Thyroid gland (tissue), 4 donors: ENCODE results near the gene LRP1. TPM values are rescaled to one million over a fixed set of nuclear protein-coding genes. Genes with fewer than 3 reads are reported as not detected.
A peak's percentile ranks its signal among the peaks of the same experiment; 100 is the strongest.

Source experiments
- DNase-seq, 2 donors: peaks; one replicate each; pipeline ENCODE4 v3.0.0-alpha.2; 2019
- H3K27ac ChIP-seq, 3 donors: fragments of 200-600 bp; sonication (generic); 1 replicate in 2 of 3; 2 replicates in 1 of 3; pipeline ENCODE4 v1.5.1; 2016 to 2019; ENCODE audit warnings: mild to moderate bottlenecking in 1 of 3, moderate library complexity in 1 of 3
- H3K27me3 ChIP-seq: fragments of 200-600 bp; sonication (generic); one replicate; pipeline ENCODE4 v1.5.1; 2019
- H3K36me3 ChIP-seq, 2 donors: fragments of 200-600 bp; sonication (generic); one replicate each; pipeline ENCODE4 v1.5.1; 2016 to 2019
- H3K4me1 ChIP-seq, 2 donors: fragments of 200-600 bp; sonication (generic); one replicate each; pipeline ENCODE4 v1.5.1; 2017 to 2019
- H3K4me3 ChIP-seq, 3 donors: fragments of 200-600 bp; sonication (generic); replicated peaks in 1 of 3; 1 replicate in 2 of 3; 2 replicates in 1 of 3; pipeline ENCODE4 v1.5.1; 2016; ENCODE audit warnings: mild to moderate bottlenecking in 1 of 3
- H3K9me3 ChIP-seq: fragments of 200-600 bp; sonication (generic); one replicate; pipeline ENCODE4 v1.5.1; 2017
- POLR2A ChIP-seq, 2 donors: fragments of 450-650 bp; IDR thresholded peaks; one replicate each; pipeline ENCODE4 v1.6.1; 2017; ENCODE audit warnings: antibody characterized with exemption in 2 of 2, mild to moderate bottlenecking in 2 of 2, moderate library complexity in 1 of 2
- WGBS, 2 donors: methylation state at CpG; one replicate each; pipeline ENCODE4 v1.1.5; 2017; 5-methylcytosine and 5-hydroxymethylcytosine counted together
- intact Hi-C: fragments of 100-400 bp; cut with DNase I; formaldehyde crosslinking; loops from one replicate; pipeline ENCODE4 v1.15.1; 2023
- total RNA-seq, 4 donors: library from RNA; depleted of rRNA; stranded (reverse); fragments of >200 nt; gene quantifications; one replicate each; pipeline ENCODE4 v1.2.3, GENCODE V29; 2016
- TF ChIP-seq, protein P1 (sequence below), 6 experiments: fragments of 200-600 bp in 3 of 6; fragments of 450-650 bp in 3 of 6; sonication (generic) in 3 of 6; IDR thresholded peaks; one replicate each; pipeline ENCODE4 v1.5.1; 2016 to 2019; ENCODE audit warnings: antibody characterized with exemption in 6 of 6, mild to moderate bottlenecking in 2 of 6, inconsistent platforms in 1 of 6, moderate library complexity in 1 of 6

LRP1 gene
- total RNA-seq, 4 donors from 2014 or later = 98.5 to 161 (median 118) TPM

DNA sequence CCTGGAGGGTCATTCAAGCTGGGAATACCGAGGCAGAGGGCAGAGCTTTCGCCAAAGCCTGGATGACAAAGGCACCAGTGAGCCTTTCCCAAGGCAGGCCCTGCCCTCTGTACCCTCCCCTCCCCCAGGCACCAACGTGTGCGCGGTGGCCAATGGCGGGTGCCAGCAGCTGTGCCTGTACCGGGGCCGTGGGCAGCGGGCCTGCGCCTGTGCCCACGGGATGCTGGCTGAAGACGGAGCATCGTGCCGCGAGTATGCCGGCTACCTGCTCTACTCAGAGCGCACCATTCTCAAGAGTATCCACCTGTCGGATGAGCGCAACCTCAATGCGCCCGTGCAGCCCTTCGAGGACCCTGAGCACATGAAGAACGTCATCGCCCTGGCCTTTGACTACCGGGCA lies 57.1 kb downstream of the LRP1 start:
- Histone ChIP-seq H3K27ac (no peak overlapping the region), H3K4me1 (peaks cover 8 to 12% of the 10 kb centered on the region in 2 donors), H3K4me3 (no peak overlapping the region), H3K27me3 (no peaks in the 10 kb centered on the region), H3K9me3 (no peaks in the 10 kb centered on the region), H3K36me3 (peaks cover 13 to 36% of the 10 kb centered on the region in 2 donors)
- no peak for TF ChIP-seq POLR2A (IDR thresholded peaks at IDR 0.05)
- TF ChIP-seq, protein P1, sequence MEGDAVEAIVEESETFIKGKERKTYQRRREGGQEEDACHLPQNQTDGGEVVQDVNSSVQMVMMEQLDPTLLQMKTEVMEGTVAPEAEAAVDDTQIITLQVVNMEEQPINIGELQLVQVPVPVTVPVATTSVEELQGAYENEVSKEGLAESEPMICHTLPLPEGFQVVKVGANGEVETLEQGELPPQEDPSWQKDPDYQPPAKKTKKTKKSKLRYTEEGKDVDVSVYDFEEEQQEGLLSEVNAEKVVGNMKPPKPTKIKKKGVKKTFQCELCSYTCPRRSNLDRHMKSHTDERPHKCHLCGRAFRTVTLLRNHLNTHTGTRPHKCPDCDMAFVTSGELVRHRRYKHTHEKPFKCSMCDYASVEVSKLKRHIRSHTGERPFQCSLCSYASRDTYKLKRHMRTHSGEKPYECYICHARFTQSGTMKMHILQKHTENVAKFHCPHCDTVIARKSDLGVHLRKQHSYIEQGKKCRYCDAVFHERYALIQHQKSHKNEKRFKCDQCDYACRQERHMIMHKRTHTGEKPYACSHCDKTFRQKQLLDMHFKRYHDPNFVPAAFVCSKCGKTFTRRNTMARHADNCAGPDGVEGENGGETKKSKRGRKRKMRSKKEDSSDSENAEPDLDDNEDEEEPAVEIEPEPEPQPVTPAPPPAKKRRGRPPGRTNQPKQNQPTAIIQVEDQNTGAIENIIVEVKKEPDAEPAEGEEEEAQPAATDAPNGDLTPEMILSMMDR (IDR thresholded peaks at IDR 0.05) = no peak
- DNase-seq = no peak
- intact Hi-C loops = no loop called here
- WGBS, 2 donors = 95 to 99% methylated on average over 14 to 25 of the region's 25 CpGs

DNA sequence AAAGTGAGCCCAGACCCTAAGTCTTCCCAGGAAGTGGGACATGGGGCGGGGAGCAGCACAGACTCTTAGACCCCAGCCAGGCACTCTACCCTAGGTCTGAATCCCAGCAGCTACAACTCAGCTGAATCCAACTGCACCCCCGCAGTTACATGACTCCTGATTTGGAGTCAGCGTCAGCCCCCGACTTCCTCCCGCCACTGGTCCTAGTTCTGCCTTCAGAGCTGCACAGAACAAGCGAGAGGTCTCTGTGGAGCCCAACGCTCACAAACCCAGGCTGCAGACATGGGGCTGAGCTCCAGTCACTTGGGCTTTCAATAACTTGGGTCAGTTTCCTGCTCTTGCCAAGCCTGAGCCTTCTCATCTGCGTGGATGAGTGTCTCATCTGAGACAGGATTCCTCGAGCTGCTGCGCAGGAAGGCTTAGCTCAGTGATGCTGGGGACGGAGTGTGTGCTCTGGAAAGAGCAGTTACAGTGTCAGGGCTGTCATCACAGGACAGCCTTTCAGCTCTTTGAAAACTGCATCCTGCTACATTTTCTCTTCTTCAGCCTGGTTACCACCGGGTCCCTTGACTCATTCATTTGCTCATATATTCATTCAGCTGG lies 57.7 kb downstream of the LRP1 start:
- no peaks in the 10 kb centered on the region for H3K9me3 ChIP-seq
- peaks cover 14 to 18% of the 10 kb centered on the region in 2 donors for H3K4me1 ChIP-seq
- no peak overlapping the region for H3K4me3 ChIP-seq
- H3K36me3 ChIP-seq = peaks cover 12 to 36% of the 10 kb centered on the region in 2 donors
- intact Hi-C loops = no loop called here
- no peaks in the 10 kb centered on the region for H3K27me3 ChIP-seq
- 82 to 84% methylated on average over 12 of the region's 12 CpGs for WGBS, 2 donors
- no peak for DNase-seq
- TF ChIP-seq POLR2A (IDR thresholded peaks at IDR 0.05) = no peak
- TF ChIP-seq, protein P1 (IDR thresholded peaks at IDR 0.05) = no peak
- no peak overlapping the region for H3K27ac ChIP-seq

DNA sequence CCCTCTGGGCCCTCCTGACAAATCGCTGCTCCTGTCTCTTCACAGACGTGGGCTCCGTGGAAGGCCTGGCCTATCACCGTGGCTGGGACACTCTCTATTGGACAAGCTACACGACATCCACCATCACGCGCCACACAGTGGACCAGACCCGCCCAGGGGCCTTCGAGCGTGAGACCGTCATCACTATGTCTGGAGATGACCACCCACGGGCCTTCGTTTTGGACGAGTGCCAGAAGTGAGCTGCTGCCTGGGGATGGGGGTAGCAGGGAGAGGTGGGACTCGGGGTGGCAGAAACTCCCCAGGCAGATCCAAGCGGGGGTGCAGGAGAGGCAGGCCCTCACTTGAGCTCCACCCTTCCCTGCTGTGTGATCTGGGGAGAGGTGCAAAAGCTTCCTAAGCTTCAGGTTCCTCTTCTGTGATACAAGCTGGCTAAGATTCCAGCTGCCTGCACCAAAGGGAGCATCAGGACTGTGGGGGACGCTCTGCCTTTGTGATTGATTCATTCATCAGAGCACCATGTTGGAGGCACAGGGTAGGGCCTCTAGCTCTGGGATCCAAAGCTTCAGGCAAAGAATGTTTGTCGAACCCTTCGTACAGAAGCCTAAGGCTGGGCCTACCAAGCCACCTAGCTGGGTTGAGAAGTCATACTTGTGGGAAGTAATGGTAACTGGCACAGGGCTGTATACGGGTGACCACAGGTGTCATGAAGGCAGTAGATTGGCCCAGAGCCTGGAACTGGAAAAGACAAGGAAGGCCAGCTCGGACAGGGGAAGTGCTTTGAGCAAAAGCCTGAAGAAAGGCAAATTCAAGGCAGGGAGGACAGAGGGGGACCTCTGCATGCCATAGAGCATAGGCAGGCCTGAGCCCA lies 59.2 kb downstream of the LRP1 start:
- Histone ChIP-seq H3K27me3 (no peaks in the 10 kb centered on the region), H3K4me3 (no peak overlapping the region), H3K27ac (no peak overlapping the region), H3K36me3 (peaks cover 12 to 42% of the 10 kb centered on the region in 2 donors), H3K9me3 (no peaks in the 10 kb centered on the region), H3K4me1 (peaks cover 14 to 19% of the 10 kb centered on the region in 2 donors)
- TF ChIP-seq, protein P1 (IDR thresholded peaks at IDR 0.05) = no peak
- TF ChIP-seq POLR2A (IDR thresholded peaks at IDR 0.05) = no peak
- no peak for DNase-seq
- intact Hi-C loops = no loop called here
- 77% methylated on average over 10 to 21 of the region's 21 CpGs for WGBS, 2 donors

DNA sequence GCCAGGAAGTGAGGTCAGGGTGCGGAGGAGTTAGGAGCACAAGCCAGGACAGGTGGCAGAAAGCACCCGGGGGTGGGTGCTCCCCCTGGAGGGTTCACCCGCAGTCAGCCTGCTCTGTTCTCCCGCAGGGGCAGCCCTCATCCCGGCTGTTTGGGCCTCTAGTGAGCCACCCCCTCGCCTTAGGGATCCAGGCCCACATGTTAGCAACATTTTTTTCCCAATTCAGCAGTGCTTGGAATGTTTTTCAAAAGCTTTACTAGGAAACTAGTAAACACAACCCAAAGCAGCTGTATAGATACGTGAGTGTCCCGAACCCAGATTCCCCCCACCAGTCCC lies 59.8 kb downstream of the LRP1 start:
- DNase-seq = no peak
- intact Hi-C loops = no loop called here
- no peaks in the 10 kb centered on the region for H3K9me3 ChIP-seq
- H3K36me3 ChIP-seq = peaks cover 17 to 43% of the 10 kb centered on the region in 2 donors
- WGBS, 2 donors = 81 to 87% methylated on average over 6 to 8 of the region's 8 CpGs
- no peak overlapping the region for H3K4me3 ChIP-seq
- no peak overlapping the region for H3K27ac ChIP-seq
- H3K4me1 ChIP-seq = peaks cover 14 to 19% of the 10 kb centered on the region in 2 donors
- TF ChIP-seq POLR2A (IDR thresholded peaks at IDR 0.05) = no peak
- TF ChIP-seq, protein P1 (IDR thresholded peaks at IDR 0.05) = no peak
- no peaks in the 10 kb centered on the region for H3K27me3 ChIP-seq

DNA sequence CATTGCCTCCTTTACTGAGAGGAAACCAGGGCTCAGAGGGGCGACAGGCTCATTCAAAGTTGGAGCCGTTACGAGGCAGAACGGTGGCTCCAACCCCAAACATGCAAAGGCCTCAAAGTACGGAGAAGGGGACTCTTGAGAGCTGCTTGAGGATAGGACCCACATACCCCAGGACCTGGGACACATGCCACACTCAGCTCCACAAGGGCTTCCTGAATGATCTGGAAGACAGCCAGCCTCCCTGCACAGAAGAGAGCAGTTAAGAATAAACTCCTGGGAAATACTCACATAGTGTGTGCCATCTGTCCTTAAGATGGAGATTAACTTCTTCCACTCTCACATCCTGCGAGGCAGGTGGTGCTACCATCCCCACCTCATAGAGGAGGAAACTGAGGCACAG lies 61.8 kb downstream of the LRP1 start:
- Histone ChIP-seq H3K36me3 (peaks cover 36 to 46% of the 10 kb centered on the region in 2 donors), H3K4me3 (no peak overlapping the region), H3K27me3 (no peaks in the 10 kb centered on the region), H3K9me3 (no peaks in the 10 kb centered on the region), H3K27ac (peak overlapping the region in 1 of 3 donors; percentile 40), H3K4me1 (peaks cover 14 to 19% of the 10 kb centered on the region in 2 donors)
- TF ChIP-seq, protein P1 (IDR thresholded peaks at IDR 0.05) = no peak
- TF ChIP-seq POLR2A (IDR thresholded peaks at IDR 0.05) = no peak
- WGBS, 2 donors = 5 to 24% methylated on average over 6 of the region's 6 CpGs
- DNase-seq = peak; percentile 87 to 91
- intact Hi-C loops = no loop called here
